Hepatocyte (in vitro differentiated cells): ENCODE data around the gene SETD7. TPM values are rescaled to one million over a fixed set of nuclear protein-coding genes. Genes with fewer than 3 reads are reported as not detected.

Source experiments
- DNase-seq: peaks from one replicate; pipeline ENCODE4 v3.0.0-alpha.2; 2016; ENCODE audit warnings: low spot score
- H2AFZ ChIP-seq: fragments of 200-600 bp; sonication (generic); 2 replicates; pipeline ENCODE4 v1.6.0; 2016; ENCODE audit warnings: antibody characterized with exemption, mild to moderate bottlenecking
- H3K27ac ChIP-seq: fragments of 200-600 bp; sonication (generic); 2 replicates; pipeline ENCODE4 v1.5.1; 2016; ENCODE audit warnings: mild to moderate bottlenecking
- H3K27me3 ChIP-seq: fragments of 200-600 bp; sonication (generic); 2 replicates; pipeline ENCODE4 v1.6.1; 2016
- H3K36me3 ChIP-seq: fragments of 200-600 bp; sonication (generic); replicated peaks from 2 replicates; pipeline ENCODE4 v1.5.1; 2016; ENCODE audit warnings: low read depth; ENCODE audit not compliant: insufficient read depth
- H3K4me1 ChIP-seq: fragments of 200-600 bp; sonication (generic); 2 replicates; pipeline ENCODE4 v1.5.1; 2016; ENCODE audit warnings: mild to moderate bottlenecking, moderate library complexity; ENCODE audit not compliant: insufficient read depth
- H3K4me2 ChIP-seq: fragments of 200-600 bp; sonication (generic); 2 replicates; pipeline ENCODE4 v1.6.0; 2016
- H3K4me3 ChIP-seq: fragments of 200-600 bp; sonication (generic); 2 replicates; pipeline ENCODE4 v1.5.1; 2016; ENCODE audit warnings: mild to moderate bottlenecking
- H3K79me2 ChIP-seq: fragments of 200-600 bp; sonication (generic); 2 replicates; pipeline ENCODE4 v1.6.0; 2017; ENCODE audit warnings: mild to moderate bottlenecking
- H3K9me2 ChIP-seq: fragments of 200-600 bp; sonication (generic); replicated peaks from 2 replicates; pipeline ENCODE4 v1.6.0; 2017; ENCODE audit warnings: mild to moderate bottlenecking; ENCODE audit not compliant: insufficient read depth
- H3K9me3 ChIP-seq: fragments of 200-600 bp; sonication (generic); 2 replicates; pipeline ENCODE4 v1.5.1; 2016; ENCODE audit warnings: low read depth, mild to moderate bottlenecking
- H4K20me1 ChIP-seq: fragments of 200-600 bp; sonication (generic); 2 replicates; pipeline ENCODE4 v1.6.0; 2016; ENCODE audit warnings: mild to moderate bottlenecking; ENCODE audit not compliant: insufficient read depth, poor library complexity, severe bottlenecking
- EZH2 ChIP-seq: fragments of 200-600 bp; sonication (generic); IDR thresholded peaks from 2 replicates; pipeline ENCODE4 v1.6.1; 2016; ENCODE audit warnings: antibody characterized with exemption, mild to moderate bottlenecking, borderline replicate concordance
- EZH2phosphoT487 ChIP-seq: fragments of 200-600 bp; sonication (generic); IDR thresholded peaks from one replicate; pipeline ENCODE4 v1.6.1; 2018; ENCODE audit warnings: antibody characterized with exemption, mild to moderate bottlenecking, low read depth, moderate library complexity; ENCODE audit not compliant: unreplicated experiment, severe bottlenecking
- WGBS: methylation state at CpG from one replicate; pipeline ENCODE4 v1.1.6; 2016; ENCODE audit warnings: low lambda C conversion rate; ENCODE audit errors: missing lambda C conversion rate; 5-methylcytosine and 5-hydroxymethylcytosine counted together
- polyA plus RNA-seq: library from polyadenylated mRNA; unstranded; fragments of >200 nt; fragmentation: Nextera tagmentation; extraction: Ambion mirVana; gene quantifications from 2 replicates; pipeline ENCODE4 v1.2.1, GENCODE V29; 2016
- total RNA-seq: library from RNA; depleted of rRNA; stranded (reverse); fragments of >200 nt; gene quantifications from 2 replicates; pipeline ENCODE4 v1.2.3, GENCODE V29; 2014
- TF ChIP-seq, protein P1 (sequence below): fragments of 200-600 bp; sonication (generic); IDR thresholded peaks from 2 replicates; pipeline ENCODE4 v1.5.1; 2016; ENCODE audit warnings: antibody characterized with exemption, mild to moderate bottlenecking; ENCODE audit not compliant: poor library complexity

The SETD7 gene
- total and polyA plus RNA-seq, 2 experiments from 2014 or later = 7.3 to 27.6 TPM

DNA sequence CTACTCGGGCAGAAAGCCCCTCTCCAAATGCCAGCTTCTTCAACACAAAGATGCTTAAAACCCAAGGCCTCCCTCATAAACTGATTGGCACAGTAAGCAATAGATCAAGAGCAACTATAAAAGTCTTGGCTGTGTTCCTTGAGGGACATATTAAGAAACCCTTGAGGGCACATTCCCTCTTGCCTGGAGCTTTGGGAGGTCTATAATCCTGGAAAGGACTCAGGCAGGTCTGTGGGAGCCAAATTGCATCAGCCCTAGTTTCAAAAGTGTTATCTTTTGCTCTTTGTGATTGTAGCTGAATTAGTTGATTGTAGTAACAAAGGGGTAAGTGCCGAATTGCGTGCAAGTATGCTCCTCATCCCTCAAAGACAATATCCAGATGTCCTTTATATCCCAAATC is 18.6 kb upstream of the SETD7 start:
- WGBS = 60% methylated on average over 3 of the region's 3 CpGs

DNA sequence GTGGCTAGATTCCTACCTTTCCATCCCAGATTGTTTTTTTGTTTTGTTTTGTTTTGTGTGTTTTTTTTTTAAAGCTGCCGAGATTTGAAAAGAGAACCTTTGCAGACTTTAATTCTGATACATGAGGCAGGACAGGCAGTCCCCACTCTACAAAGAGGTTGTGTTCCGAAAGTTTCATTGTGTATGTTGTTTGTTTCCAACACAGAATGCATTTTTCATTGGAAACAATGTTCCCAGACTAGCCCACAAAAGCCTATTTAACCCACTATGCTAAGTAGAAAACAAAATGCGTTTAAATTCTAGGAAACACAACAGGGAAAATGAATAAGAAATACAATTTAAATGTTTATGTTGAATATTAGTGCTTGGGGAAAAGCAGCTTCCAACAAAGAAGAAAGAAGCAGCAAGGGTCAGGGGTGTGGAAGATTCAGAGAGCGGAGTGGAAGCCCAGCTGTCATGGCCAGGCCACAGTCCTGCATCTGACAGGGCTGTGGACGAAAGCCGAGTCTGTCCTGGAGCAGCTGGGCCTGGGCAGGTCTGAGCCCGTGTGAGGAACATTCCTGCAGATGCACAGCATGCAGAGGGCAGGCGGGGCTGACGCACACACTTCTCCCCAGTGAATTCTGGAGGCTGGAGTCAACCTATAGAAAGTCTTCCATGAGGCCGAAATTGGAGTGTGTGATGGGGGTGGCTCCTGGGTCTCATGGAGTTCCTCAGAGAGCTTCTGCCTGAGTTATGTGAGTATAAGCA is 12.4 kb upstream of the SETD7 start:
- WGBS = 76% methylated on average over 10 of the region's 10 CpGs
- no peak overlapping the region for H3K4me2 ChIP-seq
- H3K9me3 ChIP-seq = no peaks in the 10 kb centered on the region
- no peaks in the 10 kb centered on the region for H3K4me1 ChIP-seq
- H3K27ac ChIP-seq = no peak overlapping the region
- no peaks in the 10 kb centered on the region for H3K27me3 ChIP-seq
- no peaks in the 10 kb centered on the region for H3K36me3 ChIP-seq
- H2AFZ ChIP-seq = no peak overlapping the region
- no peak overlapping the region for H3K4me3 ChIP-seq
- H3K9me2 ChIP-seq = no peaks in the 10 kb centered on the region
- H4K20me1 ChIP-seq = no peaks in the 10 kb centered on the region
- no peak for DNase-seq
- no peak for TF ChIP-seq EZH2
- TF ChIP-seq, protein P1, sequence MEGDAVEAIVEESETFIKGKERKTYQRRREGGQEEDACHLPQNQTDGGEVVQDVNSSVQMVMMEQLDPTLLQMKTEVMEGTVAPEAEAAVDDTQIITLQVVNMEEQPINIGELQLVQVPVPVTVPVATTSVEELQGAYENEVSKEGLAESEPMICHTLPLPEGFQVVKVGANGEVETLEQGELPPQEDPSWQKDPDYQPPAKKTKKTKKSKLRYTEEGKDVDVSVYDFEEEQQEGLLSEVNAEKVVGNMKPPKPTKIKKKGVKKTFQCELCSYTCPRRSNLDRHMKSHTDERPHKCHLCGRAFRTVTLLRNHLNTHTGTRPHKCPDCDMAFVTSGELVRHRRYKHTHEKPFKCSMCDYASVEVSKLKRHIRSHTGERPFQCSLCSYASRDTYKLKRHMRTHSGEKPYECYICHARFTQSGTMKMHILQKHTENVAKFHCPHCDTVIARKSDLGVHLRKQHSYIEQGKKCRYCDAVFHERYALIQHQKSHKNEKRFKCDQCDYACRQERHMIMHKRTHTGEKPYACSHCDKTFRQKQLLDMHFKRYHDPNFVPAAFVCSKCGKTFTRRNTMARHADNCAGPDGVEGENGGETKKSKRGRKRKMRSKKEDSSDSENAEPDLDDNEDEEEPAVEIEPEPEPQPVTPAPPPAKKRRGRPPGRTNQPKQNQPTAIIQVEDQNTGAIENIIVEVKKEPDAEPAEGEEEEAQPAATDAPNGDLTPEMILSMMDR = no peak
- no peaks in the 10 kb centered on the region for H3K79me2 ChIP-seq

More for the DNA sequence above, 18.6 kb upstream of the SETD7 start:
- H3K4me3 ChIP-seq = no peak overlapping the region
- TF ChIP-seq EZH2phosphoT487 (no peak), EZH2 (no peak)
- TF ChIP-seq, protein P1 = no peak
- DNase-seq = no peak
- H3K27me3 ChIP-seq = no peaks in the 10 kb centered on the region
- no peak overlapping the region for H2AFZ ChIP-seq
- no peaks in the 10 kb centered on the region for H3K9me2 ChIP-seq
- H3K4me1 ChIP-seq = no peaks in the 10 kb centered on the region
- no peak overlapping the region for H3K4me2 ChIP-seq
- no peak overlapping the region for H3K27ac ChIP-seq
- H3K79me2 ChIP-seq = no peaks in the 10 kb centered on the region
- no peaks in the 10 kb centered on the region for H4K20me1 ChIP-seq
- no peaks in the 10 kb centered on the region for H3K9me3 ChIP-seq
- no peaks in the 10 kb centered on the region for H3K36me3 ChIP-seq

- WGBS = 83% methylated on average over 7 of the region's 7 CpGs
- Histone ChIP-seq H3K9me3 (no peaks in the 10 kb centered on the region), H3K4me3 (no peak overlapping the region), H3K4me1 (no peaks in the 10 kb centered on the region), H3K79me2 (no peaks in the 10 kb centered on the region), H3K27ac (no peak overlapping the region), H3K4me2 (no peak overlapping the region), H4K20me1 (no peaks in the 10 kb centered on the region), H2AFZ (no peak overlapping the region), H3K9me2 (no peaks in the 10 kb centered on the region), H3K27me3 (no peaks in the 10 kb centered on the region), H3K36me3 (no peaks in the 10 kb centered on the region)
- TF ChIP-seq EZH2 (no peak), EZH2phosphoT487 (no peak)
- TF ChIP-seq, protein P1 = no peak
- no peak for DNase-seq
Observed at GRCh38 chr4:139567159-139567870, 11.3 kb upstream of the SETD7 start.
